KMS-11 (cell line): ENCODE measurements around the gene PCDH17.

ENCODE experiments used
- H2AFZ ChIP-seq: fragments of 200-600 bp; sonication (generic); 2 replicates; pipeline ENCODE4 v1.6.1; 2016; ENCODE audit warnings: antibody characterized with exemption, mixed run types, low read depth
- H3K27ac ChIP-seq: fragments of 200-600 bp; sonication (generic); 2 replicates; pipeline ENCODE4 v1.6.1; 2016; ENCODE audit warnings: mild to moderate bottlenecking, mixed run types
- H3K27me3 ChIP-seq: fragments of 200-600 bp; sonication (generic); 2 replicates; pipeline ENCODE4 v1.6.1; 2017; ENCODE audit warnings: mild to moderate bottlenecking, low read depth, mixed run types, moderate library complexity; ENCODE audit not compliant: insufficient read depth
- H3K36me3 ChIP-seq: fragments of 200-600 bp; sonication (generic); 2 replicates; pipeline ENCODE4 v1.6.1; 2017; ENCODE audit warnings: mild to moderate bottlenecking, mixed run types; ENCODE audit not compliant: insufficient read depth
- H3K4me1 ChIP-seq: fragments of 200-600 bp; sonication (generic); 2 replicates; pipeline ENCODE4 v1.6.1; 2016; ENCODE audit warnings: mild to moderate bottlenecking, low read depth, mixed run types; ENCODE audit not compliant: poor library complexity, severe bottlenecking
- H3K4me2 ChIP-seq: fragments of 200-600 bp; sonication (generic); 2 replicates; pipeline ENCODE4 v1.7.0; 2016; ENCODE audit warnings: mild to moderate bottlenecking, mixed run types
- H3K4me3 ChIP-seq: fragments of 200-600 bp; sonication (generic); IDR thresholded peaks from 2 replicates; pipeline ENCODE4 v1.6.1; 2017; ENCODE audit warnings: low read depth, low read length, mixed read lengths; ENCODE audit not compliant: insufficient read depth
- H3K79me2 ChIP-seq: fragments of 200-600 bp; sonication (generic); 2 replicates; pipeline ENCODE4 v1.6.1; 2016; ENCODE audit warnings: low read depth, mixed run types; ENCODE audit not compliant: insufficient read depth
- H3K9ac ChIP-seq: fragments of 200-600 bp; sonication (generic); 2 replicates; pipeline ENCODE4 v1.6.1; 2016; ENCODE audit warnings: mild to moderate bottlenecking, mixed run types
- H4K20me1 ChIP-seq: fragments of 200-600 bp; sonication (generic); 2 replicates; pipeline ENCODE4 v1.6.1; 2016; ENCODE audit warnings: mild to moderate bottlenecking, mixed run types; ENCODE audit not compliant: insufficient read depth
- CTCF ChIP-seq: fragments of 200-600 bp; sonication (generic); conservative IDR thresholded peaks from 2 replicates; pipeline ENCODE4 v1.6.1; 2017; ENCODE audit warnings: low read depth, mild to moderate bottlenecking, antibody characterized with exemption, low read length, moderate library complexity, mixed read lengths

Gene PCDH17

DNA sequence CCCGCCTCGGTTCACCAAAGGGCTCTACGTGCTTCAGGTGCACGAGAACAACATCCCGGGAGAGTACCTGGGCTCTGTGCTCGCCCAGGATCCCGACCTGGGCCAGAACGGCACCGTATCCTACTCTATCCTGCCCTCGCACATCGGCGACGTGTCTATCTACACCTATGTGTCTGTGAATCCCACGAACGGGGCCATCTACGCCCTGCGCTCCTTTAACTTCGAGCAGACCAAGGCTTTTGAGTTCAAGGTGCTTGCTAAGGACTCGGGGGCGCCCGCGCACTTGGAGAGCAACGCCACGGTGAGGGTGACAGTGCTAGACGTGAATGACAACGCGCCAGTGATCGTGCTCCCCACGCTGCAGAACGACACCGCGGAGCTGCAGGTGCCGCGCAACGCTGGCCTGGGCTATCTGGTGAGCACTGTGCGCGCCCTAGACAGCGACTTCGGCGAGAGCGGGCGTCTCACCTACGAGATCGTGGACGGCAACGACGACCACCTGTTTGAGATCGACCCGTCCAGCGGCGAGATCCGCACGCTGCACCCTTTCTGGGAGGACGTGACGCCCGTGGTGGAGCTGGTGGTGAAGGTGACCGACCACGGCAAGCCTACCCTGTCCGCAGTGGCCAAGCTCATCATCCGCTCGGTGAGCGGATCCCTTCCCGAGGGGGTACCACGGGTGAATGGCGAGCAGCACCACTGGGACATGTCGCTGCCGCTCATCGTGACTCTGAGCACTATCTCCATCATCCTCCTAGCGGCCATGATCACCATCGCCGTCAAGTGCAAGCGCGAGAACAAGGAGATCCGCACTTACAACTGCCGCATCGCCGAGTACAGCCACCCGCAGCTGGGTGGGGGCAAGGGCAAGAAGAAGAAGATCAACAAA is 2.6 kb downstream of the PCDH17 start:
- no peaks in the 10 kb centered on the region for H4K20me1 ChIP-seq
- H3K79me2 ChIP-seq: no peaks in the 10 kb centered on the region
- no peaks in the 10 kb centered on the region for H3K27me3 ChIP-seq
- no peak overlapping the region for H3K9ac ChIP-seq
- H3K27ac ChIP-seq: no peak overlapping the region
- no peak overlapping the region for H2AFZ ChIP-seq
- no peaks in the 10 kb centered on the region for H3K4me1 ChIP-seq
- no peak overlapping the region for H3K4me2 ChIP-seq
- no peaks in the 10 kb centered on the region for H3K36me3 ChIP-seq
- TF ChIP-seq CTCF: no peak
- H3K4me3 ChIP-seq: no peak overlapping the region

DNA sequence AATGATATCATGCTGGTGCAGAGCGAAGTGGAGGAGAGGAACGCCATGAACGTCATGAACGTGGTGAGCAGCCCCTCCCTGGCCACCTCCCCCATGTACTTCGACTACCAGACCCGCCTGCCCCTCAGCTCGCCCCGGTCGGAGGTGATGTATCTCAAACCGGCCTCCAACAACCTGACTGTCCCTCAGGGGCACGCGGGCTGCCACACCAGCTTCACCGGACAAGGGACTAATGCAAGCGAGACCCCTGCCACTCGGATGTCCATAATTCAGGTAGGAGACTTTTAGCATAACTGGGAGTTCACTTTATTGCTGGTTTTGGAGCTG is 3.3 kb downstream of the PCDH17 start:
- Histone ChIP-seq H3K79me2 (no peaks in the 10 kb centered on the region), H3K36me3 (no peaks in the 10 kb centered on the region), H3K4me2 (no peak overlapping the region), H3K27ac (no peak overlapping the region), H3K9ac (no peak overlapping the region), H3K27me3 (no peaks in the 10 kb centered on the region), H4K20me1 (no peaks in the 10 kb centered on the region), H3K4me3 (no peak overlapping the region), H2AFZ (no peak overlapping the region), H3K4me1 (no peaks in the 10 kb centered on the region)
- no peak for TF ChIP-seq CTCF

DNA sequence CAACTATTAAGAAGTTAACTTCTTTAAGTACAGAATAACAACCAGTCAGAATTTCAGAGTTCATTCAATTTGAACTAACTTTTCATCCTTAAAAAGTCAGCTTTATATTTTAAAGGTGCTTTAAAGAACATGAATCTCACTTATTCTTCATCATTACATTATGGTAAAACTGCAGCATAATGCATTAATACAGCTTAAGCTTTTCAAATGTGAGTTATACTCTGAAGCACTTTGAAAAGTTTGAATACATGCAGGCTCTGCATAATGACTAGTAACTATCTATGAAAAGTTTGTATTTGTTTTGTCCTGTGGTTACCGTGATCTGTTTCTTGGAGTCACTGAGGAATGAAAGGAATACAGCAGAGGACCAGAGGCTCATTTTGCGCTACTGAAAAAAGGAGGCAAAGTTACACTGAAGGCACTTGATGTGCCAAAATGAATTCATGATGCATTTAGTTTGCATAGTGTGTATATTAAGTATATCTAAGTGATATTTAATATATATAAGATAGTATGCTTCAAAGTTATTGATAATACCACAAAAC is 4.1 kb downstream of the PCDH17 start:
- H4K20me1 ChIP-seq: no peaks in the 10 kb centered on the region
- no peak for TF ChIP-seq CTCF
- no peaks in the 10 kb centered on the region for H3K36me3 ChIP-seq
- no peak overlapping the region for H3K4me3 ChIP-seq
- H3K9ac ChIP-seq: no peak overlapping the region
- H2AFZ ChIP-seq: no peak overlapping the region
- no peaks in the 10 kb centered on the region for H3K4me1 ChIP-seq
- H3K4me2 ChIP-seq: no peak overlapping the region
- H3K27ac ChIP-seq: no peak overlapping the region
- H3K27me3 ChIP-seq: no peaks in the 10 kb centered on the region
- no peaks in the 10 kb centered on the region for H3K79me2 ChIP-seq

GRCh38 chr13:57636816-57637215 is 5.3 kb downstream of the PCDH17 start:
- no peaks in the 10 kb centered on the region for H3K4me1 ChIP-seq
- no peaks in the 10 kb centered on the region for H3K79me2 ChIP-seq
- no peaks in the 10 kb centered on the region for H3K36me3 ChIP-seq
- no peak overlapping the region for H3K4me2 ChIP-seq
- H3K9ac ChIP-seq: no peak overlapping the region
- no peak for TF ChIP-seq CTCF
- no peak overlapping the region for H2AFZ ChIP-seq
- H4K20me1 ChIP-seq: no peaks in the 10 kb centered on the region
- H3K27ac ChIP-seq: no peak overlapping the region
- H3K4me3 ChIP-seq: no peak overlapping the region
- H3K27me3 ChIP-seq: no peaks in the 10 kb centered on the region
